GM12878 (cell line): ENCODE data around the gene SCARB1. TPM values are rescaled to one million over a fixed set of nuclear protein-coding genes. Genes with fewer than 3 reads are reported as not detected.

ENCODE experiments used
- ATAC-seq: fragments of 200-7000 bp; cut with Tn5 transposase; 3 replicates; pipeline ENCODE4 v1.9.1; 2020; ENCODE audit warnings: mild to moderate bottlenecking, moderate library complexity
- BruUV-seq: library from RNA; stranded (reverse); fragments of 400-500 nt; replicated peaks from 2 replicates; lab custom pipeline; 2021; lab: Mats Ljungman, UMichigan
- CTCF ChIA-PET: fragments of 300-600 bp; sonication (Branson Sonifier 250); formaldehyde crosslinking; extraction: SDS; loops from one replicate; lab custom pipeline; 2021; ENCODE audit warnings: inconsistent platforms; lab: Yijun Ruan, JAX
- POLR2A ChIA-PET: fragments of 350-600 bp; formaldehyde crosslinking; extraction: SDS; loops from one replicate; lab custom pipeline; 2021; ENCODE audit warnings: inconsistent platforms; lab: Charles Lee
- RAD21 ChIA-PET: fragments of 300-600 bp; sonication (Branson Sonifier 250); formaldehyde crosslinking; loops from one replicate; lab custom pipeline; 2023; ENCODE audit warnings: antibody characterized with exemption; ENCODE audit not compliant: unreplicated experiment; lab: Charles Lee
- SMC1A ChIA-PET: fragments of 300-600 bp; sonication (Branson Sonifier 250); formaldehyde crosslinking; loops from one replicate; lab custom pipeline; 2023; ENCODE audit not compliant: unreplicated experiment, uncharacterized antibody; lab: Charles Lee
- DNase-seq: peaks from one replicate; pipeline ENCODE4 v3.0.0-alpha.2; 2011; ENCODE audit warnings: low read depth, low spot score
- FAIRE-seq: peaks from 3 replicates; lab custom pipeline; 2011; peaks lifted over from hg19 to GRCh38; lab: Jason Lieb, UNC
- H2AFZ ChIP-seq: 2 replicates; pipeline ENCODE4 v1.6.0; 2011; ENCODE audit warnings: low read depth, low read length, control low read depth; ENCODE audit not compliant: control insufficient read depth
- H3K27ac ChIP-seq: 2 replicates; pipeline ENCODE4 v1.5.1; 2011; ENCODE audit warnings: control low read depth; ENCODE audit not compliant: control insufficient read depth, insufficient read depth
- H3K27me3 ChIP-seq, 2 experiments: replicated peaks in 1 of 2; 2 replicates each; pipeline versions ENCODE4 v1.6.0 to v1.6.1; 2011; ENCODE audit warnings: low read length in 1 of 2; ENCODE audit not compliant: control insufficient read depth in 2 of 2, insufficient read depth in 2 of 2
- H3K36me3 ChIP-seq, 2 experiments: 2 replicates each; pipeline ENCODE4 v1.5.1; 2011; ENCODE audit warnings: low read length in 1 of 2; ENCODE audit not compliant: control insufficient read depth in 2 of 2, insufficient read depth in 2 of 2
- H3K4me1 ChIP-seq: 2 replicates; pipeline ENCODE4 v1.6.1; 2011; ENCODE audit warnings: mild to moderate bottlenecking, low read length, moderate library complexity, mixed read lengths; ENCODE audit not compliant: control insufficient read depth, insufficient read depth
- H3K4me2 ChIP-seq: 2 replicates; pipeline ENCODE4 v1.6.0; 2011; ENCODE audit warnings: control low read depth; ENCODE audit not compliant: control insufficient read depth, insufficient read depth
- H3K4me3 ChIP-seq: fragments of 200-600 bp; sonication (generic); 2 replicates; pipeline ENCODE4 v1.5.1; 2016
- H3K79me2 ChIP-seq: 2 replicates; pipeline ENCODE4 v1.6.0; 2011; ENCODE audit warnings: low read length; ENCODE audit not compliant: control insufficient read depth, insufficient read depth
- H3K9ac ChIP-seq: 2 replicates; pipeline ENCODE4 v1.8.0; 2011; ENCODE audit warnings: low read length, control low read depth, mixed read lengths; ENCODE audit not compliant: control insufficient read depth, insufficient read depth
- H3K9me3 ChIP-seq: replicated peaks from 3 replicates; pipeline ENCODE4 v1.5.1; 2011; ENCODE audit warnings: mild to moderate bottlenecking, low read length; ENCODE audit not compliant: control insufficient read depth, insufficient read depth
- H4K20me1 ChIP-seq: 2 replicates; pipeline ENCODE4 v1.6.0; 2011; ENCODE audit not compliant: control insufficient read depth, insufficient read depth
- BCL11A ChIP-seq: IDR thresholded peaks from 2 replicates; pipeline ENCODE4 v1.6.1; 2011; ENCODE audit warnings: low read depth, low read length
- BMI1 ChIP-seq: fragments of 450-650 bp; IDR thresholded peaks from 2 replicates; pipeline ENCODE4 v1.6.1; 2016; ENCODE audit warnings: mild to moderate bottlenecking, moderate library complexity, borderline replicate concordance
- EED ChIP-seq: sonication (generic); IDR thresholded peaks from 2 replicates; pipeline ENCODE4 v1.6.1; 2016; ENCODE audit warnings: antibody characterized with exemption, low read depth
- NFYA ChIP-seq: IDR thresholded peaks from 2 replicates; pipeline ENCODE4 v1.6.1; 2011; ENCODE audit warnings: low read depth, mild to moderate bottlenecking, low read length, improper control_type of control experiment, borderline replicate concordance
- PAX8 ChIP-seq: fragments of 450-650 bp; IDR thresholded peaks from 2 replicates; pipeline ENCODE4 v1.6.1; 2017; ENCODE audit warnings: mild to moderate bottlenecking, moderate library complexity
- SIN3A ChIP-seq: IDR thresholded peaks from 2 replicates; pipeline ENCODE4 v1.6.1; 2012; ENCODE audit warnings: low read depth, low read length, improper control_type of control experiment
- SP1 ChIP-seq: IDR thresholded peaks from one replicate; pipeline ENCODE4 v1.6.1; 2011; ENCODE audit warnings: low read depth, low read length
- SRF ChIP-seq, 2 experiments: IDR thresholded peaks; 2 replicates each; pipeline ENCODE4 v1.6.1; 2011; ENCODE audit warnings: low read depth in 2 of 2, low read length in 2 of 2, mild to moderate bottlenecking in 1 of 2, moderate library complexity in 1 of 2
- TCF12 ChIP-seq: IDR thresholded peaks from 2 replicates; pipeline ENCODE4 v1.6.1; 2011; ENCODE audit warnings: low read depth, mild to moderate bottlenecking, low read length
- TCF3 ChIP-seq: IDR thresholded peaks from 2 replicates; pipeline ENCODE4 v1.6.1; 2012; ENCODE audit warnings: low read depth, mild to moderate bottlenecking, low read length, borderline replicate concordance; ENCODE audit not compliant: insufficient read depth
- ZNF384 ChIP-seq: IDR thresholded peaks from 2 replicates; pipeline ENCODE4 v1.6.1; 2012; ENCODE audit warnings: low read depth, mild to moderate bottlenecking, low read length, improper control_type of control experiment, borderline replicate concordance
- WGBS: methylation state at CpG from one replicate; pipeline ENCODE4 v1.1.6; 2016; ENCODE audit warnings: low lambda C conversion rate; ENCODE audit not compliant: insufficient replicate concordance, insufficient coverage; ENCODE audit errors: missing lambda C conversion rate; 5-methylcytosine and 5-hydroxymethylcytosine counted together
- in situ Hi-C: fragments of 300-500 bp; cut with MboI; formaldehyde crosslinking; loops from 9 replicates; pipeline ENCODE4 v1.14.3; 2018; ENCODE audit warnings: mixed read lengths
- intact Hi-C: fragments of 100-400 bp; cut with micrococcal nuclease; formaldehyde crosslinking; loops from one replicate; pipeline ENCODE4 v1.14.2; 2022; ENCODE audit not compliant: unreplicated experiment
- polyA plus RNA-seq, 11 experiments: library from polyadenylated mRNA; depleted of rRNA in 4 of 11; unstranded in 6 of 11; stranded (reverse) in 5 of 11; fragments of >200 nt; fragmentation: Nextera tagmentation in 4 of 11; fragmentation: Illumina TruSeq in 1 of 11; extraction: Ambion mirVana in 4 of 11; extraction: Trizol in 1 of 11; gene quantifications; 1 replicate in 1 of 11; 2 replicates in 10 of 11; pipeline versions ENCODE4 v1.2.1 to v1.2.3, GENCODE V29; 2011 to 2016; ENCODE audit warnings: inconsistent platforms in 2 of 11, missing spikeins in 2 of 11, low read depth in 1 of 11
- total RNA-seq, 4 experiments: library from RNA; depleted of rRNA in 3 of 4; stranded (reverse); fragments of >200 nt in 3 of 4; fragmentation: Illumina TruSeq in 1 of 4; extraction: Trizol in 1 of 4; gene quantifications; 2 replicates each; pipeline versions ENCODE4 v1.2.1 to v1.2.3, GENCODE V29; 2013 to 2021
- TF ChIP-seq, protein P1 (sequence below): IDR thresholded peaks from 2 replicates; pipeline ENCODE4 v1.6.1; 2012; ENCODE audit warnings: low read length, inconsistent platforms
- TF ChIP-seq, protein P2 (sequence below): IDR thresholded peaks from 2 replicates; pipeline ENCODE4 v1.6.1; 2011; ENCODE audit warnings: borderline replicate concordance, low read depth, mild to moderate bottlenecking, moderate library complexity, low read length; ENCODE audit not compliant: insufficient read depth, poor library complexity, severe bottlenecking

SCARB1 gene
- total and polyA plus RNA-seq, 10 of the 15 experiments (the other 5 are each of a cell fraction or from before 2014, with no cell fraction given): 0.34 to 104 (median 63.1) TPM

DNA sequence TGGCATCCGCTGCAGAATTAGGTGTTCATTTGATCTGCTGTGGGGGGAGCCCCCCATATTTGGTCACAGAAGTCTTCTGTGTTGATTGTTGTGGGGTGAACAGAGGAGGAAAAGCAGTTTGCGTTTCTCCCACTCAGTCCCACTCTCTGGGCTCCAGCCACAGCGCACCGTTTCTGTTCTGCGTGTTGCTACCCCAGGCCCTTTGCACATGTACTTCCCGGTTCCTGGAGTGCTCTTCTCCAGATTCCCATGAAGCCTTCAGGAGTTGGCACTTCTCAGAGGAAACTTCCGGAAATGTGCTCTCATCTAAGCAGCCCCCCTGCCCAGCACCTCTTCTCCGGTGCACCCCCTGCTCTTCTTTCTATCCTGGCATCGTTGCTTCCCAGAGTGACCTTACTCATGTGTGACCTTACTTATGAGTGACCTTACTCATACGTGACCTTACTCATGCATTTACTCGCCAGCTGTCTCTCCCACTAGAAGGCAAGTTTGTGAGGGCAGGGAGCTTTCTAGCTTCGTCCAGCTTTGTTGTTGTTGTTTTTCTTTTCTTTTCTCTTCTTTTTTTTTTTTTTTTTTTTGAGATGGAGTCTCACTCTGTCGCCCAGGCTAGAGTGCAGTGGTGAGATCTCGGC, 93.7 kb downstream of the SCARB1 start:
- H3K27ac ChIP-seq: 0 out of 2 replicates have a peak overlapping the region, but pooled peaks have one; percentile 4
- H3K4me2 ChIP-seq: no peak overlapping the region
- H3K9me3 ChIP-seq: peaks cover 3% of the 10 kb centered on the region; the same call in 2 of the 3 replicates
- in situ Hi-C loops: loop anchor here (5.0 to 25.0 kb wide), 3 partner anchors 213 to 728 kb away; no protein-coding TSS in a partner anchor
- FAIRE-seq: no peak
- H3K9ac ChIP-seq: no peak overlapping the region
- intact Hi-C loops: loop anchor here (5.0 to 10.0 kb wide), 5 partner anchors 223 to 1885 kb away; partner anchors contain the start of gene RILPL2
- H2AFZ ChIP-seq: no peak overlapping the region
- peaks cover 50% of the 10 kb centered on the region for H3K4me1 ChIP-seq
- no peak for DNase-seq
- H3K36me3 ChIP-seq: no peaks in the 10 kb centered on the region
- no peak for ATAC-seq
- ChIA-PET RAD21 (interaction anchor here (0.7 to 3.2 kb wide), 7 partner anchors 137 to 738 kb away, joined by 3 to 14 read pairs (median 4); no protein-coding TSS in a partner anchor), SMC1A (interaction anchor here (0.6 to 2.9 kb wide), 6 partner anchors 48 to 733 kb away, joined by 3 to 20 read pairs (median 3); no protein-coding TSS in a partner anchor), POLR2A (interaction anchor here (0.6 to 0.7 kb wide), 3 partner anchors 84 to 297 kb away, joined by 4 to 6 read pairs (median 5); no protein-coding TSS in a partner anchor), CTCF (interaction anchor here (1.5 to 11.7 kb wide), 6 partner anchors 8 to 738 kb away, joined by 4 to 116 read pairs (median 8); no protein-coding TSS in a partner anchor)
- no peaks in the 10 kb centered on the region for H4K20me1 ChIP-seq
- TF ChIP-seq BCL11A (0 out of 2 replicates have a peak, but pooled peaks have one; percentile 8), PAX8 (no peak), EED (peak; percentile 35), SIN3A (no peak), TCF3 (peak; percentile 28; the same call in 1 of the 2 replicates), SP1 (no peak), ZNF384 (no peak), BMI1 (no peak), NFYA (no peak), SRF (IDR thresholded peaks at IDR 0.05; ENCODE audit: low read depth in 2 of 2, low read length in 2 of 2) (peak in 1 of 2 experiments; percentile 13; a peak in 1 of 4 replicates), TCF12 (0 out of 2 replicates have a peak, but pooled peaks have one; percentile 19)
- TF ChIP-seq, protein P1, sequence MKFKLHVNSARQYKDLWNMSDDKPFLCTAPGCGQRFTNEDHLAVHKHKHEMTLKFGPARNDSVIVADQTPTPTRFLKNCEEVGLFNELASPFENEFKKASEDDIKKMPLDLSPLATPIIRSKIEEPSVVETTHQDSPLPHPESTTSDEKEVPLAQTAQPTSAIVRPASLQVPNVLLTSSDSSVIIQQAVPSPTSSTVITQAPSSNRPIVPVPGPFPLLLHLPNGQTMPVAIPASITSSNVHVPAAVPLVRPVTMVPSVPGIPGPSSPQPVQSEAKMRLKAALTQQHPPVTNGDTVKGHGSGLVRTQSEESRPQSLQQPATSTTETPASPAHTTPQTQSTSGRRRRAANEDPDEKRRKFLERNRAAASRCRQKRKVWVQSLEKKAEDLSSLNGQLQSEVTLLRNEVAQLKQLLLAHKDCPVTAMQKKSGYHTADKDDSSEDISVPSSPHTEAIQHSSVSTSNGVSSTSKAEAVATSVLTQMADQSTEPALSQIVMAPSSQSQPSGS: 0 out of 2 replicates have a peak, but pooled peaks have one; percentile 16
- TF ChIP-seq, protein P2, sequence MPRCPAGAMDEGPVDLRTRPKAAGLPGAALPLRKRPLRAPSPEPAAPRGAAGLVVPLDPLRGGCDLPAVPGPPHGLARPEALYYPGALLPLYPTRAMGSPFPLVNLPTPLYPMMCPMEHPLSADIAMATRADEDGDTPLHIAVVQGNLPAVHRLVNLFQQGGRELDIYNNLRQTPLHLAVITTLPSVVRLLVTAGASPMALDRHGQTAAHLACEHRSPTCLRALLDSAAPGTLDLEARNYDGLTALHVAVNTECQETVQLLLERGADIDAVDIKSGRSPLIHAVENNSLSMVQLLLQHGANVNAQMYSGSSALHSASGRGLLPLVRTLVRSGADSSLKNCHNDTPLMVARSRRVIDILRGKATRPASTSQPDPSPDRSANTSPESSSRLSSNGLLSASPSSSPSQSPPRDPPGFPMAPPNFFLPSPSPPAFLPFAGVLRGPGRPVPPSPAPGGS: peak; percentile 64
- no peaks in the 10 kb centered on the region for H3K27me3 ChIP-seq
- BruUV-seq: no TSS peak
- H3K4me3 ChIP-seq: no peak overlapping the region
- 23% methylated on average over 14 of the region's 14 CpGs for WGBS
- H3K79me2 ChIP-seq: peaks cover 5% of the 10 kb centered on the region; the same call in 1 of the 2 replicates
